NOMO-1 treated with dmso at 0.1 percent for 144 hours (cell line): ENCODE measurements around the gene CCDC178.

Experiments
- DNase-seq: peaks from one replicate; lab custom pipeline; 2025; ENCODE audit not compliant: unreplicated experiment; lab: John Stamatoyannopoulos, UW

CCDC178 gene

DNA sequence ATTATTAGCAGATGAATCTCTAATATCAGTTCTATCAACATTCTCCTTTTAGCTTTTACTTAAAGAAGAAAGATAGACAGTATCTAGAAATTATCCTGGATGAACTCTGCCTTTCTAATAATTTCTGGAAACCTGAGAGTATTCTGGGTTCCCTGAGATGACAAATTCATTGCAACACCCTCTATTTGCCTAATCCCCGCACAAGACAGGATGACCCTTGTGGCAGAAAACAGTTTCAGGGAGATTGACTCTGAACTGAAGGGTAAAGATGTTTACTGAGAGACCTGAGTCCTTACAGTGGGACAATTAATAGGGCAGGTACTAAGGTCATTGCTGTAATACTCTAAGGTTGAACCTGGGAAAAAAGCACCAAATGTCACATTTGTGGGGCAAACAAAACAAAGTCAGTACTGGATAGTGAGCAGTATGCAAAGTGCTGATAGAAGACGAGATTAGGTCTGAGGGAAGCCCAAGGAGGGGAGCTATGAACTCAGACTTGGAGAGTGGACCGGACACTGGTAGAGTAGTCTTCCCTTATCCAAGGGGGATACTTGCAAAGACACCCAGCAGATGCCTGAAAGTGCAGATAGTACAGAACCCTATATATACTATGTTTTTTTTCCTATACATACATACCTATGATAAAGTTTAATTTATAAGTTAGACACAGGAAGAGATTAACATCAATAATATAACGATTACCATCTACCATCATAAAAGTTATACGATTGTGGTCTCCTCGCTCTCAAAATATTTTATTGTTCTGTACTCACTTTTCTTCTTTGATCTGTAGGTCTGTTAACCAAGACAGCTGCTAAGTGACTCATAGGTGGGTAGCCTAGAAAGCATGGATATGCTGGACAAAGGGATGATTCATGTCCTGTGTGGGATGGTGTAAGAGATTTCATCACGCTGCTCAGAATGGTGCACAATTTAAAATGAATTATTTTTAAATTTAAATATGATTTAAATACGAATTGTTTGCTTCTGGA is 519.4 kb downstream of the CCDC178 start:
- DNase-seq = peak; percentile 30

DNA sequence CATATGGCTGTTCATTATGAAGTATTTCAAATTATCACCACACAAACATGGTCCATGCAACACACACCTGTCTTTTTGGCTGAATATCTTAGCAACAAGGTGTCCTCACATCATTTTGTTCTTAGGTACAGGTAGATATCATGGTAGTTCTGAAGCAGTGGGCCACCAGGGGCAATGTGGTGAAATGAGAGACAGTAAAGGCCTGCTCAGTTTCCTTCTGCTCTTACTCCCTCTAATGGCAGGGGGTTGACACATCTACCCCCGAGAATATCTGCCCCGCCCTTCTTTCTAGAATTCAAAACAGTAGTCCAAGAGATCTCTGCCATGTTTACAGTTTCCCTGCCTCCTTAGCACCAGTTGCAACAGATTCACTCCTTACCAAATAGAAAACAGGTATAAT is 520.7 kb downstream of the CCDC178 start:
- DNase-seq = peak; percentile 2

DNA sequence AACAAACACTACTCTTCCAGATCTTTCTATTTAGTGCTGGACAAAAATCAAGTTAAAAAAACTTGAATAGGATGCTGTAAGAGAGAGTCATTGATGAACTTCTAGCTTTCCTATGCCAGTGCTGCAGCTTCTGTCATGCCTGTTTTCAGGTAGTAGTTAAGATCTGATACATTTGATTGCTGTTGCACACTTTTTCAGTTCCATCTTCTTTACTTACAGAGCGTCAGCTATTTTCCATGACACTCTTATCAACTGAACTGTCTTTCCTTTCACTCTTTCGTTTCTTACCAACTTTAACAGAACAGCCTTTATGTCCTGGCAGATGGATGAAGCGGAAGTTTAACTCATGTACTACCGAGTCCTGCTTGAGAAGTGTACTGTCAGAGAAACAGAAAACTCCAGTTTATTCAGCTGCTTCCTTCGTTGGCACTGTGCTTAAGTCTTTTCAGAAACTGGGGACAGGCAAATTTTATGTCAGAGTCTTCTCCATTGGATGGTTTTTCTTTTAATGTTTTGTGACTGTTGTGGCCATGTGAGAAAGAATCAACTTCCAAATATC is 521.8 kb downstream of the CCDC178 start:
- DNase-seq = no peak

DNA sequence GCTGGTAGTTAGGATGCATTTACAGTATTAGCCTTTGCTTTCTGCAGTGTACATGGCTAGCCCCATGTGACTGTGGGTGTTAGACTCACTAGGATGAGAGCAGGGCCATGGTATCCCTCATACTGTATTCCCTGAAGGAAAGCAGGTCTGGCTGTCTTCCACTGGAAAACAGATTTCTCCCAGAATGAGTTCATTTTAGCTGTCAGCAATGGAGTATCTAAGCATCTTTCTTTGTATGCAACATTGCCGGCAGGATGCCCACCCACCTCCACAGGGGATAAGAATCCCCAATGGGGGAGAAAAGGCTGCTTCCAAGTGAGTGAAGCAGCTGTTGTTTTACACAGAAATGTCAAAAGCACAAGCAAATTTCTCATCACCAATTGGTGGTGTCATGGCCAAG is 525.0 kb downstream of the CCDC178 start:
- no peak for DNase-seq

DNA sequence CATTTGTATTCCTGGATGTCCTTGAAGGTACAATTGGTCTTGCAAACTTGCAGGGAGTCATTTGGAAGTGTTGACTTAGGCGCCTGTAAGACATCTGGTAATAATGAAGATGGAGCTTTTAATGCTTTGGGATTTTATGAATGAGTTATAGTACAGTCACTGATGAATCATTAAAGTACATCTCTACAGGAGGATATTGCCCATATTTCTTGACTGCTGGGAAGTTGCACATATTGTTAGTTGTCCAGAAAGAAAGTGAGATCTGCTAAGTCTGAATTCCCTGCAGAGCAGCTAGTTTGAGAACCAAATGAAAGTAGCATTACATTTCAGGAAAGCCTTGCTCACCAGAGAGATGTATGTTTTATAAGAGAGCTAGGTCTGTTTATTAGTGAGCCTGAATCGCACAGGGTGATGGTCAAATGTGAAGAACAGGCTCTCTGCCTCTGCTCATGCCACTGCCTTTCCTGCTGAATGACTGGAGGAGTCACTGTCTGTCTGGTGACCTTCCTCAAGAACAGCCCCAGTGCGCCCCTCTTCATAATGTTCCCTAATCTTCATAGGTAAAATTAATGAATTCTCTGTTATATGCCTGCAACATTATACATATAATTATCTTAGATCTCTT is 528.7 kb downstream of the CCDC178 start:
- no peak for DNase-seq

DNA sequence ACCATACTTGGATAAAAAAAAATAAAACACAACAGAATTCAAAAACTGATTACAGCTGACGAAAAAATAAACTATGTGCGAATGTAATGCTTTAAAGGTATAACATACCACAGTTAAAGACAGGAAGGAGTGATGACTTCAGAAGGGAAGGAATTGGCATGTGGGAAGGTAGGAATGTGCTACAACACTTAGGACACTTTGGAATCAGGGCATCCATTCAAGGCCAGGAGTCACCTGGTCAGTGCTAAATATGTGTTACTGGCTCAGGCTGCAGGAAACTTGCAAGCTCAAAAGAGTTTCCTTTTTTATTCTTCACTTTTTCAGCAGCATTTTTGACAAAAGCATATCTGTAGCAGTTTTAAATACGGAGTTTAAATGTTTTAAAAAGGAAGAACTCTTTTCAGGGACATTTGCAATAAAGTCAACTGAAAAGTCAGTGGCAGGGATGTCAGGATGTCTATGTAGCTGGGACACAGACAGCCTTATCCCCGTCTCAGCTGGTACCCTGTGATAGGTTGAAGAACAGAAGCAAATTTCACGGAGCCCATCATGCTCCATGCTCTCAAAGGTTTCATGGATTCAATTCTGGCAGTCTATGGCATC is 529.7 kb downstream of the CCDC178 start:
- no peak for DNase-seq

DNA sequence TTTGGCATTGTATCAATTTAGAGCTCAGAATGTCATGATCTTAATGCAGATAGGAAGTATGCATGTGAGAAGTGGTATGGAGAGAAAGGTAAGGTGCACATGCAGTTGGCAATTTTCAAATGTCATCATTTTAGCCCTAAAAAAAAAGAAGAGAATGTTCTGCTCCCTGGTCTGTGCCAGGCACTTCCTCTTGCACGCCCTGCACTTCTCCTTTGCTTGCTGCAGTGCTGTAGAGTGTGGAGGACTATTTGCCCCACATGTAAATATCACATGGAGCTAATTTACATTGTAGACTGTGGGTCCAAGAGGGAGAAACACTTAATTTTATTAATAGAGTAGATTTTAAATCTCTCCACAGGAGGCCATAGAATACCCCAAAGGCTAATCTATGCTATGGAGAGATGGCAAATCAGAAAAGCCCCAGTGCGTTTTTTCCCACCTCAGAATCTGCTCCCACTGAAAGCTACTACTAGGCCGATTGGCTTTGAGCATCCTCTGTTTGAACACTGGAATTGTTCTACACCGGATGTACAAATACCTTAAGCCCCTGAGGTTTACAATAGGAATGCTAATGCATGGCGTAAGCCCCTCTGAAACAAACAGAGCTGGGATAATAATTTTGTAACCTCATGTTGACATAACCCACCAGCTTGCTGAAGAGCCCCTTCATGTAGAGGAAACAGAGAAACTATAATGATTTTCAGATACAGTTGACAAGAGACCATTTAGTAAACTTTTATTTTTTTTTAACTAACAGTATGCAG is 530.5 kb downstream of the CCDC178 start:
- DNase-seq = no peak

DNA sequence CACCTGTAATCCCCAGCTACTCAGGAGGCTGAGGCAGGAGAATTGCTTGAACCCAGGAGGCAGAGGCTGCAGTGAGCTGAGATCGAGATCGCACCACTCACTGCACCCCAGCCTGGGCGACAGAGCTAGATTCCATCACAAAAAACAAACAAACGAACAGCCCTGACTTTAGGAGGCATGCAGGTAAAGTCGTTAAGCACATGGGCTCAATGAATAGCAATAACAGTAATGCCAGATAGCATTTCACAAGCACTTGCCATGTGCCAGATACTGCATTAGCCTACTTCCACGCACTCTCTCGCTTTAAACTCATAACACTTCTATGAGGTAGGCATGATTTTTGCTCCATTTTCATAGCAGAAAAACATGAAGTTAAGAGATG is 532.1 kb downstream of the CCDC178 start:
- DNase-seq = no peak

DNA sequence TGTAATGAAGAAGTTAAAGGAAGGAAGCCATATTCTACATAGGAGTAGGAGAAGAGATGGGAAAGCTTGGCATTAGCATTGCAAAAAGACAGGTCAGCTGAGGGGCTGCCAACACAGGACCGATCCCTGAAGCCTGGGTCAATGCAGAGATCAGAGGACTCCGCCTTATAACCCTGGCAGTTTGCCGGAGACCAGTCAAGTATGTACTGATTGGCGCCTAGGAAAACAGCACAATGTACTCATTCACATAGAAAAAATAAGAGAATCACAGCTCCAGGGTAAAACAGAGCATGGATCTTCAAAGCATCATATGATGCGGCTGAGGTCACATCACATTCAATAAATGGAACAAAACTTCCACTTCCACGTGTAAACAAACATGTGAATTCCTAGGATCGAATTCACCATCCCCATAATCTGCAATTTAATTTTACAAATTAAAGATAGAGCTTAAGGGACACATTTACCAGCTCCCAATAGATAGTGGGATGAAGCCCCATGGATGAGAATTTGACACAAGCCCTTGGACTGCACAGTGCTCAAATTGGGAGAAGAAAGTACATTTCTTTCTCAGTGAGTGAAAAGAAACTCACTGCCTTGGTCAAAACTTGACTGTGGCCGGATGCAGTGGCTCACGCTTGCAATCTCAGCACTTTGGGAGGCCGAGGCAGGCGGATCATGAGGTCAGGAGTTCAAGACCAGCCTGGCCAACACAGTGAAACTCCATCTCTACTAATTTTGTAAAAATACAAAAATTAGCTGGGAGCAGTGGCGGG is 532.7 kb downstream of the CCDC178 start:
- DNase-seq = no peak

DNA sequence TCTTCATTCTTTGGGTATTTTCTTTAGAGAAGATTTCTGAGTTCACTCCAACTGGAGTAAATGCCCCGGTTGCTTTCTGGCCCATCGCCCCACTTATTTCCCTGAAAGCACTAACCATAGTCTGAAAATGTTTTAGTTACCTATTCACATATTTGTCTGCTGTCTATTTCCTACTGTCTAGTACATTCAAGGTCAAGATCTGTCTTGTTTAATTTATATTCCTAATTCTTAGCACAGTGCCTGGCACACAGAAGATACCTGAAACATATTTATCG is 533.3 kb downstream of the CCDC178 start:
- no peak for DNase-seq

DNA sequence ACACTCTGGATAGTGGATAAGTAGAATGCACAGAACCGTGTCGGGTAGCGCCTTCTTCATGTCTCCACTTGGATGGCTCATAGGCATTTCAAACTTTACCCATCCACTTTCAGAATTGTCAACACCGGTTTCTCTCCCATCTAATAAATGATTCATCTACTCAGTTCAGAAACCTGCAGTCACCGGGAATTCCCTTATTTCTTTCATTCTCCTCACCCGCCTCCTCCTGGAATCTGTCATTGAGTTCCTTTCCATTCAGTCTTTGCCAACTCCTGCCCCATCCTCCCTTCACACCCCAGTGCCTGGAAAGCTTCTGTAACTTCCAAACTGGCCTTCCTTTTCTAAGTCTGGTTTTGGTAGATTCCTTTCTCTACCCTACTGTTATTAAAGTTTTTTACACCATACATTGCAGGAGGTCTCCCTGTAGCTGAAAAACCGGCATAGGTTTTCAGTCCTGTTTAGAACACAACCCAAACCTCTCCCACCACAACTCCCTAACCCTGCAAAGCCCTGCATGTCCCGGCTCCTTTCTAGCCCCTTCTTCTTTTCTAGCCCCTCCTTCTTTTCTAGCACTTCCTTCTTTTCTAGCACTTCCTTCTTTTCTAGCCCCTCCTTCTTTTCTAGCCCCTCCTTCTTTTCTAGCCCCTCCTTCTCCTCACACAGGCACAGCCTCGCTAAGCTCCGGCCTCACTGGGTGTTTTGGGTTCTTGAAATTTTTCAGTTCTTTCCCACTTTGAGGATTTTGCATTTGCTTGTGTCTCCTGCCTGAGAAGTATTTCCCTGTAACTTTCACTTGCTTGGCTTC is 533.8 kb downstream of the CCDC178 start:
- no peak for DNase-seq

DNA sequence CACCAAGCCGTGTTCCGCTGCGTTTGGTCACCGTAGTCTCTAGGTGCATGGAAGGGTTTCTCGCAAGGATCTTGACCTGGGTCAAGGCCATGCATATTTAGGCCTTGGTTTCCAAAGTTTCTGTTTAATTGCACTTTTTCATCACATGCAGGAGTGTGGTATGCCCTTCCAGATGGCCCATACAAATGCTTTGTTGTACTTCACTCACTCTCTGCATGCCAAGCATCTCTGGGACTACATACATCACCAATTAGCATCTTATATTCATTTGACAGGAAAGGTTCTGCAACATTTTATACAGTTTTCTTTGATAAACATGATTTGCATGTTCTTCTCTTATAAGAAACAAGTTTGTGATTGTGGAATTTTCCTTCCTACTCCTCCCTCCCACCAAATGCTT is 534.9 kb downstream of the CCDC178 start:
- no peak for DNase-seq

DNA sequence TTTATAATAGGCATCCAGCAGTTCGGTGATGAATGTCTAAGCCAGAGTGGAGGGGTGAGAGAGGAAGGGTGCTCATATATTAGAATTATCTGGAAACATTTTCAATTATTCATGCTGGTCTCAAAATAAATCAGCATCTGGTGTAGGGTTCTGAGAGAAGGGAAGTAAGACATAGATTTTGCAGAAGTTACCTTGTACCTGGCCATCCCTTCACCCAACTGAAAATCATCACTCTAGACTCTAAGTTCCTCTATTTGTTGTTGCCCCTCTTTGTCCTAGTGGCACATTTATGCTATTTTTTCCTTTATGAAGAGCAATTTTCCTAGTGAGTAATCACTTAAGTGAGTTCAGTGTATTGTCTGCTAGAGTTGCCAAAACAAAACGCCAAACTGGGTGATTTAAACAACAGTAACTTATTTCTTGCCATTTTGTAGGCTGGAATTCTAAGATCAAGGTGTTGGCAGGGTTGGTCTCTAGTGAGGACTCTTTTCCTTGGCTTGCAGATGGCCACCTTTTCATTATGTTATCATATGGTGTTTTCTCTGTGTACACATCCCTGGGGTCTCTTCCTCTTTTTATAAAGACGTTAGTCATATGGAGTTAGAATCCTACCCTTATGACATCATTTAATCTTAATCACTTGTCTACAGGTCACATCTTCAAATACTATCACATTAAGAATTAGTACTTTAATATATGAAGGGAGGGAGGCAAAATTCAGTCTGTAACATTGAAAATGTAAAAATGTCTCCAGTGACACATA is 537.8 kb downstream of the CCDC178 start:
- no peak for DNase-seq

DNA sequence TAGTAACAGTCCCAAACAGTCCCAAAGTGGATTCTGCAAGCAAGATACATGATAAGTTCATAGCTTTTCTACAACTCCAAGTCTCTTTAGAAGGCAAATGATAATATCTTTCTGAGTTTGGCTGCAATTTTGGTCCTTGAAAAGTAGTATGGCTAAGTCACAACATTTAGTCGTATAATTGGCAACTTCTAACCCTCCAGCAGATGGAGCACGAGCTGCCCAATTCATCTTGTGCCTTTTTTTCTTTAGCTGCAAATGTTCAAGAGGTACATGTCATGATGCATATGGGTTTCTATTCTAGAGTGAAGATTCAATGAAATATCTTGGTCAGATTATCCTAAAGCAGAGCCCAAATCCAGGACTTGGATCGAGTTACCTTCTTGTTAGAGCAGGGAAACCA is 540.7 kb downstream of the CCDC178 start:
- no peak for DNase-seq

DNA sequence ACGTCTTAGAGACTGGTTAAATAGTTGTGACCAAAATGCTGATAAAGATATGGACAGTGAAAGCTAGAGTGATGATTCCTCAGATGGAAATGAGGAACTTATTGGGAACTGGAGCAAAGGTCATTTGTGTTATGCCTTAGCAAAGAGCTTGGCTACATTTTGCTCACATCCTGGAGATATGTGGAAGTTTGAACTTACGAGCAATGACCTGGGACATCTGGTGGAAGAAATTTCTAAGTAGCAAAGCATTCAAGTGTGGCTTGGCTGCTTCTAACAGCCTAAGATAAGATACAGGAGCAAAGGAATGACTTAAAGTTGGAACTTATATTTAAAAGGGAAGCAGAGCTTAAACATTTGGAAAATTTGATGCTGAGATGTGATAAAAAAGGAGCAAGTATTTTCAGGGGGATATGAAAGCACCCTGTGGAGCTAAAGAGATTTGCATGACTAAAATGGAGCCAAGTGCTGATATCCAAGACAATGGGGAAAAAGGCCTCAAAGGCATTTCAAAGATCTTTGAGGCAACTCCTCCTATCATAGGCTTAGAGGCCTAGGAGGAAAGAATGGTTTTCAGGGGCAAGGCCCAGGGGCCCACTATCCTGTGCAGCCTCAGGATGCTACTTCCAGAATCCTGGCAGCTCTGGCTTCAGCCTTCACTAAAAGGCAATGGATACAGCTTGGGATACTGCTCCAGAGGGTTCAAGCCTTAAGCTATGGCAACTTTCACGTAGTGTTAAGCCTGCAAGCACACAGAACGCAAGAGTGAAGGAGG is 543.6 kb downstream of the CCDC178 start:
- DNase-seq = no peak

DNA sequence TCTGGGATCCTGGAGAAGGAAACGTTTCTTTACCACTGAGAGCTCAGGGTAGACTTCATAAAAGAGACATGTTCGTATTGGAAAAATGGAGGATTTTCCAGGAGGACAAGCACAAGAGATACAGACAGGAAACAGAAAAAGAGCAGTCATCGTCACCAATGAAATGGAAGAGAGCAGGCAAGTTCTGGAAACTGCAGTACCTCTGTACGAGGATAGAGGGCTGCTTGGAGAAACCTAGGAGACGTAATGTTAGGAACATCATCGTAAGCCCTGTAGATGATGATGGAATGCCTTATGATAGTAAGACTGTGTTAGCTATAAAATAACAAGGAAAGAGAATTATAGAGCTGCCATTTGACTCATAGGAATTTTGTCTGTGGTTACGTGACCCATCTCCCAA is 546.6 kb downstream of the CCDC178 start:
- DNase-seq = no peak

DNA sequence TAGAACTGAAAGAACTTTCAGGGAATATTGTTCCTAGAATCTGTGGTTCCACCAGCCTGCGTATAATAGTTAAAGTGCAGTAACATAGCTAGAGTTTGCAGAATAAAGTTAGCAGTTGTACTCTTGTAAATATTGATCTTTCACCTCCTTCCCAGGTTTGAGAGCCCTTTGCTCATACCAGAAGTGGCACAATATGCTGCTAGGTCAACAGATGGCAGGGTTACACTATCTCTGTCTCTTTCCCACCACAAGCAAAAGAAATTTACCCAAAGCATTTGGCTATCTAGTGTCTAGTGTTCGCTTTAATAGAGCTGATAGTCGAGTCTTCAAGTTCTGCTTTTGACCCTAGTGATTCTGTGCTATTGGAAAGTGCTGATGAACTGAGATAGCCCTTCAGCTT is 548.7 kb downstream of the CCDC178 start:
- no peak for DNase-seq

DNA sequence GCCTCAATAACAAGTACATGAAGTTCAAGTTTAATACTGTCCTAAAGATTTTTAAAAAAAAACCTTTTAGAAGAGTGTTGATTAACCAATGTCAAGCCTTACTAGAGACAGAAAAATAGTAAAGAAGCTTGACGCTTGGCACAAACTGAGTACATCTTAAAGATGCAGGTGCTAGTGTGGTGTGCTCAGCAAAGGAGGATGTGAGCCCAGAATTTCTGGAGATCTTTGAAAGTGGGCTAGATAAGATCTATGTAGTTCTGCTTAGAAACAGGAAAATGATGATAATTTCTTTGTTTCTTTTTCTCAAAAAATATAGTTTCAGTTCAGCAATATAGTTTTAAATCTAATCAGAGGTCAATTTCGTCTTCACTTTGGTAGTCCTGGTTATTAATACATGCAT is 549.4 kb downstream of the CCDC178 start:
- DNase-seq = no peak
